SIG-M5 treated with dmso at 0.1 percent for 504 hours (cell line): ENCODE results near the gene DAPK1.

Experiments
- DNase-seq: peaks from one replicate; lab custom pipeline; 2025; ENCODE audit not compliant: unreplicated experiment; lab: John Stamatoyannopoulos, UW

The DAPK1 gene

GRCh38 chr9:87661241-87661640 lies 163.6 kb downstream of the DAPK1 start:
- DNase-seq = no peak

- DNase-seq = peak; percentile 50
Measured at GRCh38 chr9:87662808-87663528, 165.3 kb downstream of the DAPK1 start.

GRCh38 chr9:87663556-87663955 lies 165.9 kb downstream of the DAPK1 start:
- DNase-seq = no peak

GRCh38 chr9:87664153-87665060 lies 166.7 kb downstream of the DAPK1 start:
- DNase-seq = no peak

- no peak for DNase-seq
Measured at GRCh38 chr9:87665505-87665904, 167.8 kb downstream of the DAPK1 start.

- peak; percentile 6 for DNase-seq
Measured at GRCh38 chr9:87667164-87667738, 169.6 kb downstream of the DAPK1 start.

- no peak for DNase-seq
Measured at GRCh38 chr9:87668222-87668621, 170.6 kb downstream of the DAPK1 start.

GRCh38 chr9:87668722-87669121 lies 171.1 kb downstream of the DAPK1 start:
- no peak for DNase-seq

GRCh38 chr9:87670572-87671264 lies 173.1 kb downstream of the DAPK1 start:
- no peak for DNase-seq

- DNase-seq = no peak
Measured at GRCh38 chr9:87671478-87671877, 173.8 kb downstream of the DAPK1 start.

- no peak for DNase-seq
Measured at GRCh38 chr9:87671925-87672324, 174.3 kb downstream of the DAPK1 start.

- DNase-seq = no peak
Measured at GRCh38 chr9:87672586-87672985, 174.9 kb downstream of the DAPK1 start.

GRCh38 chr9:87673446-87674120 lies 175.9 kb downstream of the DAPK1 start:
- DNase-seq = no peak

- no peak for DNase-seq
Measured at GRCh38 chr9:87674565-87675299, 177.1 kb downstream of the DAPK1 start.

- DNase-seq = no peak
Measured at GRCh38 chr9:87675906-87676515, 178.3 kb downstream of the DAPK1 start.

- no peak for DNase-seq
Measured at GRCh38 chr9:87676976-87677775, 179.5 kb downstream of the DAPK1 start.

- DNase-seq = no peak
Measured at GRCh38 chr9:87677776-87678587, 180.3 kb downstream of the DAPK1 start.
